Measurements from ENCODE around the gene SOX13. TPM values are rescaled to one million over a fixed set of nuclear protein-coding genes. Genes with fewer than 3 reads are reported as not detected.

SOX13 gene
- total RNA-seq, 1 experiment from 2014 or later, result 35.6 TPM

GRCh38 chr1:204171751-204172178 is 98.8 kb downstream of the SOX13 start (continued):
- TF ChIP-seq EZH2phosphoT487 (IDR thresholded peaks at IDR 0.05; ENCODE audit: borderline replicate concordance) (no peak), POLR2A (IDR thresholded peaks at IDR 0.05; ENCODE audit: borderline replicate concordance, extremely low read depth, insufficient read depth, insufficient read length) (no peak), TCF7L2 (IDR thresholded peaks at IDR 0.05; ENCODE audit: borderline replicate concordance, extremely low read depth, insufficient read depth, insufficient read length) (peak; percentile 56), CTCF (IDR thresholded peaks at IDR 0.05 in 2 of 3, conservative IDR thresholded peaks at IDR 0.05 in 1 of 3; ENCODE audit: borderline replicate concordance in 1 of 3, insufficient read depth in 1 of 3, low read depth in 2 of 3, low read length in 2 of 3) (no peak)

GRCh38 chr1:204172404-204173029 is 99.6 kb downstream of the SOX13 start:
- Histone ChIP-seq H3K4me3 (replicated peaks in 1 of 2; ENCODE audit: low read depth in 1 of 2, low read length in 2 of 2) (no peak overlapping the region), H3K79me2 (ENCODE audit: insufficient read depth, low read length) (no peaks in the 10 kb centered on the region), H3K4me1 (ENCODE audit: control insufficient read depth in 1 of 2, insufficient read depth in 2 of 2, low read length in 2 of 2) (peaks cover 10 to 66% of the 10 kb centered on the region in 2 experiments; a peak in 3 of 4 replicates), H3K4me2 (ENCODE audit: low read length) (peak overlapping the region; percentile 53), H3K9me2 (ENCODE audit: insufficient read depth) (no peaks in the 10 kb centered on the region), H3K27ac (ENCODE audit: low read depth, low read length) (no peak overlapping the region; the same call in 1 of the 2 replicates), H3K9me3 (ENCODE audit: control insufficient read depth in 1 of 2, insufficient read depth in 1 of 2, low read depth in 1 of 2, low read length in 2 of 2) (peaks cover 4 to 13% of the 10 kb centered on the region in 2 experiments; a peak in 1 of 4 replicates), H3K36me3 (ENCODE audit: control insufficient read depth in 1 of 2, insufficient read depth in 2 of 2, low read length in 2 of 2) (no peaks in the 10 kb centered on the region), H4K20me1 (ENCODE audit: insufficient read depth) (no peaks in the 10 kb centered on the region), H3K9ac (ENCODE audit: low read length) (peak overlapping the region; percentile 10; the same call in 1 of the 2 replicates), H2AFZ (ENCODE audit: low read depth, low read length, poor library complexity, severe bottlenecking) (peak overlapping the region; percentile 24), H3K27me3 (ENCODE audit: insufficient read depth, low read length) (no peaks in the 10 kb centered on the region)
- no TSS peak for BruUV-seq (replicated peaks)
- ATAC-seq (no peak), DNase-seq (ENCODE audit: low read depth, low spot score) (no peak)
- ChIA-PET RAD21 (ENCODE audit: low non-redundant PET in 1 of 2, low total read pairs in 2 of 2, uncharacterized antibody in 2 of 2, unreplicated experiment in 2 of 2) (no interaction called here), CTCF (interaction anchor here (1.3 to 3.2 kb wide), 2 partner anchors 10 to 19 kb away, joined by 4 to 15 read pairs; no protein-coding TSS in a partner anchor), POLR2A (no interaction called here)
- intact Hi-C loops (cut with micrococcal nuclease), result no loop called here
- TF ChIP-seq POLR2A (IDR thresholded peaks at IDR 0.05; ENCODE audit: borderline replicate concordance, extremely low read depth, insufficient read depth, insufficient read length) (no peak), EZH2phosphoT487 (IDR thresholded peaks at IDR 0.05; ENCODE audit: borderline replicate concordance) (no peak), ZNF274 (IDR thresholded peaks at IDR 0.05; ENCODE audit: low read depth, low read length) (no peak), YY1 (IDR thresholded peaks at IDR 0.05; ENCODE audit: extremely low read depth, insufficient replicate concordance, low read depth, low read length) (no peak), FOSL1 (IDR thresholded peaks at IDR 0.05; ENCODE audit: low read depth) (no peak), CEBPB (IDR thresholded peaks at IDR 0.05; ENCODE audit: low read depth) (no peak), ELF1 (IDR thresholded peaks at IDR 0.05; ENCODE audit: borderline replicate concordance, low read depth) (no peak), CTCF (IDR thresholded peaks at IDR 0.05 in 2 of 3, conservative IDR thresholded peaks at IDR 0.05 in 1 of 3; ENCODE audit: borderline replicate concordance in 1 of 3, insufficient read depth in 1 of 3, low read depth in 2 of 3, low read length in 2 of 3) (no peak), SIN3A (IDR thresholded peaks at IDR 0.05; ENCODE audit: low read depth) (no peak), SP1 (IDR thresholded peaks at IDR 0.05; ENCODE audit: low read depth) (no peak), REST (IDR thresholded peaks at IDR 0.05; ENCODE audit: low read depth) (no peak), SRF (IDR thresholded peaks at IDR 0.05; ENCODE audit: low read depth) (no peak), ZFX (IDR thresholded peaks at IDR 0.05) (no peak; the same call in 1 of the 2 replicates), EGR1 (IDR thresholded peaks at IDR 0.05; ENCODE audit: low read depth) (no peak), CBX3 (IDR thresholded peaks at IDR 0.05; ENCODE audit: low read depth) (no peak)
